Measurements from ENCODE around the gene ERCC2.

ERCC2 gene

GRCh38 chr19:45400192-45400591, 29.8 kb upstream of the ERCC2 start:
- DNase-seq, result no peak

- no peak for DNase-seq
These were observed 25.6 kb upstream of the ERCC2 start for GRCh38 chr19:45395821-45396617.

GRCh38 chr19:45391871-45392665, 21.7 kb upstream of the ERCC2 start:
- DNase-seq, result no peak

GRCh38 chr19:45391346-45391745, 21.0 kb upstream of the ERCC2 start:
- no peak for DNase-seq

GRCh38 chr19:45385392-45386221, 15.2 kb upstream of the ERCC2 start:
- DNase-seq, result no peak

- DNase-seq, result no peak
These were observed 12.1 kb upstream of the ERCC2 start for GRCh38 chr19:45382426-45382825.

- DNase-seq, result no peak
These were observed 9.7 kb upstream of the ERCC2 start for GRCh38 chr19:45380107-45380506.

GRCh38 chr19:45376045-45376724, 5.8 kb upstream of the ERCC2 start:
- DNase-seq, result no peak

- no peak for DNase-seq
These were observed 1.5 kb downstream of the ERCC2 start for GRCh38 chr19:45368737-45369340.

- no peak for DNase-seq
These were observed 2.2 kb downstream of the ERCC2 start for GRCh38 chr19:45368127-45368526.

GRCh38 chr19:45364696-45365095, 5.7 kb downstream of the ERCC2 start:
- DNase-seq, result no peak

- DNase-seq, result no peak
These were observed 6.4 kb downstream of the ERCC2 start for GRCh38 chr19:45363861-45364459.

- DNase-seq, result no peak
These were observed 8.1 kb downstream of the ERCC2 start for GRCh38 chr19:45362291-45362690.

GRCh38 chr19:45361608-45362007, 8.8 kb downstream of the ERCC2 start:
- DNase-seq, result no peak

- no peak for DNase-seq
These were observed 12.1 kb downstream of the ERCC2 start for GRCh38 chr19:45358213-45358792.

GRCh38 chr19:45357445-45357783, 13.0 kb downstream of the ERCC2 start:
- DNase-seq, result no peak

- no peak for DNase-seq
These were observed 13.5 kb downstream of the ERCC2 start for GRCh38 chr19:45356760-45357444.

GRCh38 chr19:45355910-45356309, 14.5 kb downstream of the ERCC2 start:
- DNase-seq, result no peak

GRCh38 chr19:45355402-45355801, 15.0 kb downstream of the ERCC2 start:
- DNase-seq, result no peak

- no peak for DNase-seq
These were observed 16.0 kb downstream of the ERCC2 start for GRCh38 chr19:45354241-45354842.
